GM19351 (cell line): ENCODE measurements around the gene E2F8.
A peak's percentile ranks its signal among the peaks of the same experiment; 100 is the strongest.
"Not testable (repeated sequence)": the region's sequence is repeated elsewhere in the genome, so short reads cannot be mapped to it uniquely, and the experiment has no call there.

ENCODE experiments used
- ATAC-seq: cut with Tn5 transposase; IDR thresholded peaks from one replicate; pipeline ENCODE4 v1.9.1; 2021; ENCODE audit warnings: mild to moderate bottlenecking, moderate library complexity; ENCODE audit not compliant: unreplicated experiment

The E2F8 gene

DNA sequence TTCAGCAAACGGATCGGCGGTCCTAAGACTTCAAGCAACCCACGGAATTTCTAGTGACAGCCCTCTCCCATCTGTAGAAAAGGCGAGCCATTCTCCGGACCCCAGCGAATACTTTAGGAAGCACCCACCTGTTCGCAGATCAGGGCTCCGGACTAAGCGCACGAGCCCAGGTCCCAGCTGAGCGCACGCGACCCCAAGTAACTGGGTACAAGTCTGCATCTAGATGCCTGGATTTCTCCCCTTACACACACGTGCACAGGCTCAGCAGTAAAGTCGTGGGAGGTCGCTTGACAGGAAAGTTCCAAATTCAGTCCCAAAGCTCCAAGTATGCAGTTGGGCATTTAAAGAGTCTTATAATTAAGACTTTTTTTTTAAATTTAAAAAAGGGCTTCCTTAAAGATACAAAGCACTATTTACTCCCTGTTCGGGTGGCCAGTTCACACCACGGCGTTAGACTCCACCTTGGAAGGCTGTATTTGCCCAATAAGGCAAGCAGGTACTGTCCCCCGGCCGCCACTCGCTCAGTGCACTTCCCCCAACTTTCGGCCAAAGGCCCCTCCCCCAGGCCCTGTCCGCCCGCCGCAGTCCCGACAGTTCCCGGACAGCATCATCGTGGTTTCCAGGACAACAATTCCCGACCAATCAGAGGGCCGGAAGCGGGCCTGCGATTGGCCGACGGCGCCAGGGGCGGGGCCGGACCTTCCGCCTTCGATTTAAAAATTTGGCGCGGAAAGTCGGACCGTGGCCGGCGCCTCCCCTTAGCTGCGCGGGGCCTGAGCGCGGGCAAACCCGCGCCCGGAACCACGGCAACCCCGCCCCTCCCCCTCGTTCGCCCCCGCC, at the start of gene E2F8:
E2F8 (minus strand) TSS at position 526 of the 840 bp plus-strand sequence. CDS start 824 bp downstream, outside the sequence.
- peak; percentile 83 for ATAC-seq

DNA sequence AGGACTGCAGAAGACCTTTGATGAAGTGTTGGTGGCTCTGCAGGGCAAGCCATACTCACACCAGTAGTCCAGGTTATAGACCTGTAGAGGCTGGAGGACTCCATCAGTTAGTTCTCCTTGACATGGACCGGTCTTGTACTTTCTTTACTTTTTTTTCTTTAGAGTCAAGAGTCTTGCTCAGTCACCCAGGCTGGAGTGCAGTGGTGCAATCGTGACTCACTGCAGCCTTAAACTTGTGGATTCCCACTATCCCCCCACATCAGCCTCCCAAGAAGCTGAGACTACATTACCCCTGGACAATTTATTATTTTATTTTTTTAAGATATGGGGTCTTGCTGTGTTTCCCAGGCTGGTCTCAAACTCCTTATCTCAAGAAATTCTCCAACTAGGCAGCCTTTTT, 49.6 kb upstream of the E2F8 start:
- ATAC-seq, result no peak

DNA sequence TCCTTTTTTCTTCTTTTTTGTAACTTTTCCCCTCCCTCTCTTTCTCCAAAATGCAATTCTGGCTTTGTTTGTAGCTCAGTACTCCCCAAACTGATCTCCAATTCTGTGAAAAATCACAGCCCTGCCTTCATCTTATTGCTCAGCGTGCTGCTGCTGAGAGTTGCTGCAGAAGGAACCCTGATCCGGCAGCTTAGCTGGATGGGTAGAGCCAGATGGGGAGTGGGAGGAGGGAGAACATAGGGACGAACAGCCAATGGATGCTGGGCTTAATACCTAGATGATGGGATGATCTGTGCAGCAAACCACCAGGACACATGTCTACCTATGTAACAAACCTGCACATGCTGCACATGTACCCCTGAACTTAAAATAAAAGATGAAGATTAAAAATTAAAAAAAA, 47.5 kb upstream of the E2F8 start:
- ATAC-seq, result no peak

GRCh38 chr11:19286411-19286810, 45.7 kb upstream of the E2F8 start:
- ATAC-seq, result no peak

DNA sequence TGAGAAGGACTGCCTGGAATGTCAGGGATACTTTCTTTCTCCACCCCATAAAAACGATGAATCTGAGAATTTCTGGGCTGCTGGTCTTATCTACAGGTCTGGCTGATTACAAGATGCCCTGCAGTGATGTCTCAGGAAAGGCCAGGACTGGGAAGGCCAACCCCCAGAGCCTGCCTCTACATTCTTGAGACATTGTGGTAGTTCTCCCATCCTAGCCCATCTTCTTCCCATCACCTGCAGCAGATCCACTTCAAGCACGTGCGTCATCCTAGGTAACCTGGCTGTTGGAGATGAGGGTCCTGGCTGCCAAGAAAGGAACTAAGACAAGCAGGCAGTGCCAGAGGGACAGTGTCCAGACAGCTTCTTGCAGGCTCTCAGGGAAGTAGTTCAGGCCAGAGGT, 44.1 kb upstream of the E2F8 start:
- ATAC-seq, result no peak

GRCh38 chr11:19283991-19284390, 43.2 kb upstream of the E2F8 start:
- no peak for ATAC-seq

DNA sequence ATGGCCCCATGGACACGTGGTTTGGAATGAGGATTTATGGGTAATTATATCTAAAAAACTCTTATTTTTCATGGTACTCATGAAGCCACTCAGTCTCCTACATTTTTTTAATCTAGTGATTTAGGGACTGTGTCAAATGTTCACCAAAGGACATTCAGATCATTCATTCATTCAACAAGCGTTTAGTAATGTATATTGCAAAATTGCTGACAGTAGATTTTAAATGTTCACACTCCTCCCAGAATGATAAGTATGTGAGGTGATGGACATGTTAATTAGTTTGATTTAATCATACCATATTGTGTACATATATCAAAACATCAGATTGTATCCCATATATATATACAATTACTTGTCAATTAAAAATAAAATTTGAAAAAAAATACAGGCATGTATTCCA, 40.8 kb upstream of the E2F8 start:
- ATAC-seq, result no peak

DNA sequence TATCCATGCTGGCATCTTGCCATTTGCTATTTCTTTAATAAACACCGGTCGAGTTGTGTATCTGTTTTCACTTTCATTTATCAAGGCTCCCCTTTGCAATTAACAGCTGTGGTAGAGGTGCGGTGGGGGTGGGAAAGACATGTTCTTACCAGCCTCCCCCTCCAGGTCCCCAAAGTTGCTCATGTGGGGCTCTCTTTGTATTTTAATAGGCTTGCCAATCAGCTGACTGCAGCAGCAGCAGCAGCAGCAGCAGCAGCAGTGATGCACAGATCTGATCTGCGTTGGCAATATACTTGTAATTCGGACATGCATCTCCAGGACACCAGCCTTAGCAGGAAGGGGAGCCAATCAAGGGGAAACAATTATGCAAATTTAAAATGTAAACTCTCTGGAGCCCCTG, 40.3 kb upstream of the E2F8 start:
- ATAC-seq, result peak; percentile 71

DNA sequence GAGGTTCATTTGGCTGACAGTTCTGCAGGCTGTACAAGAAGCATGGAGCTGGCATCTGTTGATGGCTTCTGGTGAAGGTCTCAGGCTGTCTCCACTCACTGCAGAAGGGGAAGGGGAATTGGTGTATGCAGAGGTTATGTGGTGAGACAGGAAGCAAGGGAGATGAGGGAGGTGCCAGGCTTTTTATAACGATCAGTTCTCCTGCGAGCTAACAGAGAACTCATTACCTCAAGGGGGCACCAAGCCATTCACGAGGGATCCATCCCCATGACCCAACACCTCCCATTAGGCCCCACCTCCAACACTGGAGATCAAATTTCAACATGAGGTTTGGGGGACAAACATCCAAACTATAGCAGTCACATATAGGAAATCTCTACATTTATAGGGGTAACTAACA, 38.7 kb upstream of the E2F8 start:
- ATAC-seq, result no peak

DNA sequence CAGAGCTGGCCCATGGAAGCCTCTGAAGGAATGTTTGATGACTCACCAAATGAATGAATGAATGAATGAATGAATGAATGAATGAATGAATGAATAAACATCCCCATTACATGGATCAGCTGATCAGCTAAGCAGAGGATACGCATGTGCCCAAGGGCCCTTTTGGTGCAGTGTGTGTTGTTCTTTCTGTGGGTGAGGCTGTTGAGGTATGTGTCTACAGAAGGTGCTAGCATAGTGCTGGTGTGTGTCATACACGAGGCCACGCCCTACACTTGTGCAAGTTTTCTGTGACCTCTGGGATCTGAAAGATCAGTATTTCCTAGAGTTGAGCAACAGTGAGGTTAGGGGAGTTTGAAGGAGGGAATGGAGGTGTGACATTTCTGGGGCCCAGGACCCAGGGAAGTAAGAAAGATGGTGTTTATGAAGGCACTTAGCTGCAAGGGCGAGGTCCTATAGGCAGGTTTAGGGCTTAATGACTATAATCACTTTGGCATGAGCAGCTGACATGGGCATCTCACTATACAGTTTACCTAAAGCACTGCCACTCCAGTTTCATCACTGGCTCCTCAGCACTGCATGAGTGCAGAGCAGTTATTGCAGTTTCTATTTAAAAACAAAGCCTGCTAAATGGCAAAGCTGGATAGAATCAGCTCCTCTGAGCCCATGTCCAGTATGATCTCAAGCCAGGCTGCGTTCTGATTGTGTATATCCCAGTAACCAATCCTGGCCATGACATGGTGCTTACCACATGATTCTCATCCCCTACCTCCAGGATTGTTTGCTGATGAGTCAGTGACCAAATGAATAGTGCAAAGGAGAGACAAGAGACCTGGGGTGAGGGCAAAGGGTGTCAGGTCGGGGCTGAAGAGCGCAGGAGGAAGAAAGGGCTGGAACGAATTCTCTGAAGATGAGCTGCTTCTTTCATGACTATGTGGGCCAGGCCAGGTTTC, 36.4 kb upstream of the E2F8 start:
- ATAC-seq, result no peak

- no peak for ATAC-seq
Observed at GRCh38 chr11:19275496-19275895, 34.8 kb upstream of the E2F8 start.

GRCh38 chr11:19273219-19273618, 32.5 kb upstream of the E2F8 start:
- ATAC-seq, result not testable (repeated sequence)

GRCh38 chr11:19268909-19269308, 28.2 kb upstream of the E2F8 start:
- no peak for ATAC-seq

DNA sequence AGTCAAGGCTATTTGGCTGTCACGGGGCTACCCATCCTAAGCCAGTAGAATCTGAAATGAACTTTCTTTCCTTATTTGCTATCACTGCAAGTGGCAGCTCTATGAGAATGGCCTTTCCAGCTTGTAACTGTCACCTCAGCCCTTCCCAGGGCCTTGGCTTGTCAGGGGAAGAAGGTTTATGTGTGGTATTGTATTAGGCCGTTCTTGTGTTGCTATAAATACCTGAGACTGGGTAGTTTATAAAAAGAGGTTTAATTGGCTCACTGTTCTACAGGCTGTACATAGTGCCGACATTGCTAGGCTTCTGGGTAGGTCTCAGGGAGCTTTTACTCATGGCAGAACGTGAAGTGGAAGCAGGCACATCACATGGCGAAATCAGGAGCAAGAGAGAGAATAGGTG, 26.8 kb upstream of the E2F8 start:
- ATAC-seq, result no peak

DNA sequence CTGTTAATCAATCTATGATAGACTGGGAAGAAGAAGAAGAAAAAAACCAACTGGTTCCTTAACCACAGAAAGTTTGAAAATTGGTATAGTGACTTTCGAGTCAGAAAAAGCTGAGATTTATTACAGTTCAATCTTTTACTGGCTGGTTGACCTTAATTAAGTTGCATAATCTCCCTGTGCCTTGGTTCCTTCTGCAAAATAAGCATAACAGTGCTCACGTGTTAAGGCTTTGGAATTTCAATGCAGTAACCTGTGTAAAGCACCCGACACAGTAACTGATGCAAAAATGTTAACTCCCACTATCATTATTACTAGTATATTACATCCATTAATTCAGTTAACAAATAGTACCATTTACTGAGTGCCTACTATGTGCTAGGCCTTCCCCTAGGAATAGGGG, 22.6 kb upstream of the E2F8 start:
- no peak for ATAC-seq

DNA sequence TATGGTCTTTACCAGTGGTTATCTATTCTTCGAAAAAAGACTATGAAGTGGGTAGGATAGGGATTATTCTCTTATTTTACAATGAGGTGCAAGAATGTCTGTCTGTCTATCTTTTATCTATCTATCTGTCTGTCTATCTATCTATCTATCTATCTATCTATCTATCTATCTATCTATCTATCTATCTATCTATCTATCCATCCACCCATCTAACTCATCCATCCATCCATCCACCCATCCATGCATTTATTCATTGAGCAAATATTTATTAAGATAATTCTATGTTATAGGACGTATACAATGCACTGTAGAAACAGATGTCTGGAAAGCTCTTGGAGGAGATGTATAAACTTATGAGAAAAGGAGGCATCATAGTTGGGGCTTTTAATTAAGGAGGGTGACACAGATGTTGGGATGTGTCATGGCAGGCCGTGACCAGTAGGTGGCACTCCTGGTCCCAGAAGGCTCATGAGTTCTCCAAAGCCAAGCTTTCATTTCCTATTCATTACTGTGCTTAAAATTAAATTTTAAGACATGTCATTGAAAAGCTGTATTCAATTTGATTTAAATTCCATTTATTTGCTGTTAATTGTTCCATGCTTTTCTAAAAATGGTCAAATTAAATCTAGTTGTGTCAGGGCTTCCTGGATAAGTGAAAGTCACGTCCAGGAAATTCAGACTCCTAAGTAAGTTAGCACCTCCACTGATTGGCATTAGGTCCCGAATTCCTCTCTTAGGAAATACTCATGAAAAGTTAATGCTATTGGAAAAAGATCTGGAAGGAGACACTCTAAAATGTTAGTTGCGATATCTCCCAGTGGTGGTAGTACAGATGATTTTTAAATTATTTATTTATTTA, 19.0 kb upstream of the E2F8 start:
- peak; percentile 94 for ATAC-seq

DNA sequence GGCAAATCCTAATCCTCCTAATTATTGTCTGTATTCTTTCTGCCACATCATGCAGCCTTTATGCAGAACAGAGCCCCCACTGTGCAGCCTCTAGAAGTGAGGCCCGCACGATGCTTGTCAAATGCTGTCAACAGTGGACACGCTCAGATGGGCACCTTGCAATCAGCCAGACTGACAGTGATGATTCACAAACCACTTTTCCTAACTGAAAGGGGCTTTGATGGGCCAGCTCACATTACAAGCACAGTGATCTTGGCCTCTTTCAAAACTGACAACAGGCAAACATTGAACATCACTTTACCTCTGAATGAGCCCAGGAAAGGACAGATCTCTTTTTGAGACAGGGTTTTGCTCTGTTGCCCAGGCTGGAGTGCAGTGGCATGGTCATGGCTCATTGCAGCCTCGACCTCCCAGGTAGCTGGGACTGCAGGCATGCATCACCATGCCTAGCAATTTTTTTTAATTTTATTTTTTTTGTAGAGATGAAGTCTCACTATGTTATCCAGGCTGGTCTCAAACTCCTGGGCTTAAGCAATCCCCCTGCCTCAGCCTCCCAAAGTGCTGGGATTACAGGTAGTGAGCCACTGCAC, 18.0 kb upstream of the E2F8 start:
- ATAC-seq, result no peak

- not testable (repeated sequence) for ATAC-seq
Observed at GRCh38 chr11:19254441-19254840, 13.7 kb upstream of the E2F8 start.

GRCh38 chr11:19253817-19254216, 13.1 kb upstream of the E2F8 start:
- no peak for ATAC-seq

- no peak for ATAC-seq
Observed at GRCh38 chr11:19253153-19253745, 12.5 kb upstream of the E2F8 start.
